Smooth muscle cell (in vitro differentiated cells): ENCODE results near the gene ANKRD42. TPM values are rescaled to one million over a fixed set of nuclear protein-coding genes. Genes with fewer than 3 reads are reported as not detected.

Source experiments
- DNase-seq: peaks from one replicate; lab custom pipeline; 2025; ENCODE audit not compliant: unreplicated experiment; lab: John Stamatoyannopoulos, UW
- H2AFZ ChIP-seq: fragments of 200-600 bp; sonication (generic); 2 replicates; pipeline ENCODE4 v1.6.0; 2016; ENCODE audit warnings: antibody characterized with exemption, low read depth, mild to moderate bottlenecking
- H3F3A ChIP-seq: fragments of 200-600 bp; sonication (generic); 2 replicates; pipeline ENCODE4 v1.6.0; 2017; ENCODE audit warnings: antibody characterized with exemption, low read depth
- H3K27ac ChIP-seq: fragments of 200-600 bp; sonication (generic); 2 replicates; pipeline ENCODE4 v1.5.1; 2016; ENCODE audit warnings: low read depth, mild to moderate bottlenecking
- H3K27me3 ChIP-seq: fragments of 200-600 bp; sonication (generic); 2 replicates; pipeline ENCODE4 v1.6.1; 2016; ENCODE audit warnings: low read depth, mild to moderate bottlenecking
- H3K36me3 ChIP-seq: fragments of 200-600 bp; sonication (generic); 2 replicates; pipeline ENCODE4 v1.5.1; 2016; ENCODE audit warnings: low read depth
- H3K4me1 ChIP-seq: fragments of 200-600 bp; sonication (generic); 2 replicates; pipeline ENCODE4 v1.5.1; 2016; ENCODE audit warnings: low read depth
- H3K4me2 ChIP-seq: fragments of 200-600 bp; sonication (generic); 2 replicates; pipeline ENCODE4 v1.6.0; 2016; ENCODE audit warnings: mild to moderate bottlenecking
- H3K4me3 ChIP-seq: fragments of 200-600 bp; sonication (generic); 2 replicates; pipeline ENCODE4 v1.5.1; 2016; ENCODE audit warnings: mild to moderate bottlenecking
- H3K79me2 ChIP-seq: fragments of 200-600 bp; sonication (generic); 2 replicates; pipeline ENCODE4 v1.6.0; 2016; ENCODE audit warnings: low read depth, mild to moderate bottlenecking
- H3K9ac ChIP-seq: fragments of 200-600 bp; sonication (generic); 2 replicates; pipeline ENCODE4 v1.6.0; 2016; ENCODE audit warnings: low read depth
- H3K9me3 ChIP-seq: fragments of 200-600 bp; sonication (generic); replicated peaks from 2 replicates; pipeline ENCODE4 v1.5.1; 2016; ENCODE audit warnings: low read depth
- H4K20me1 ChIP-seq: fragments of 200-600 bp; sonication (generic); 2 replicates; pipeline ENCODE4 v1.6.0; 2016; ENCODE audit warnings: low read depth
- WGBS: methylation state at CpG from one replicate; pipeline ENCODE4 v1.1.7; 2016; ENCODE audit warnings: low lambda C conversion rate; 5-methylcytosine and 5-hydroxymethylcytosine counted together
- polyA plus RNA-seq: library from polyadenylated mRNA; unstranded; fragments of >200 nt; fragmentation: Nextera tagmentation; extraction: Ambion mirVana; gene quantifications from 2 replicates; pipeline ENCODE4 v1.2.1, GENCODE V29; 2016
- total RNA-seq: library from RNA; depleted of rRNA; stranded (reverse); fragments of >200 nt; gene quantifications from 2 replicates; pipeline ENCODE4 v1.2.3, GENCODE V29; 2014
- TF ChIP-seq, protein P1 (sequence below): fragments of 200-600 bp; sonication (generic); IDR thresholded peaks from 2 replicates; pipeline ENCODE4 v1.5.1; 2017; ENCODE audit warnings: borderline replicate concordance, mild to moderate bottlenecking, antibody characterized with exemption; ENCODE audit not compliant: insufficient read depth, poor library complexity, severe bottlenecking

Gene ANKRD42
- total and polyA plus RNA-seq, 2 experiments from 2014 or later = 16.2 to 16.4 TPM

- H3K4me2 ChIP-seq = no peak overlapping the region
- H3K27me3 ChIP-seq = no peaks in the 10 kb centered on the region
- H3K9me3 ChIP-seq = no peaks in the 10 kb centered on the region
- no peak overlapping the region for H3K9ac ChIP-seq
- peaks cover 48% of the 10 kb centered on the region for H3F3A ChIP-seq
- no peaks in the 10 kb centered on the region for H4K20me1 ChIP-seq
- peaks cover 16% of the 10 kb centered on the region for H3K4me1 ChIP-seq
- TF ChIP-seq, protein P1, sequence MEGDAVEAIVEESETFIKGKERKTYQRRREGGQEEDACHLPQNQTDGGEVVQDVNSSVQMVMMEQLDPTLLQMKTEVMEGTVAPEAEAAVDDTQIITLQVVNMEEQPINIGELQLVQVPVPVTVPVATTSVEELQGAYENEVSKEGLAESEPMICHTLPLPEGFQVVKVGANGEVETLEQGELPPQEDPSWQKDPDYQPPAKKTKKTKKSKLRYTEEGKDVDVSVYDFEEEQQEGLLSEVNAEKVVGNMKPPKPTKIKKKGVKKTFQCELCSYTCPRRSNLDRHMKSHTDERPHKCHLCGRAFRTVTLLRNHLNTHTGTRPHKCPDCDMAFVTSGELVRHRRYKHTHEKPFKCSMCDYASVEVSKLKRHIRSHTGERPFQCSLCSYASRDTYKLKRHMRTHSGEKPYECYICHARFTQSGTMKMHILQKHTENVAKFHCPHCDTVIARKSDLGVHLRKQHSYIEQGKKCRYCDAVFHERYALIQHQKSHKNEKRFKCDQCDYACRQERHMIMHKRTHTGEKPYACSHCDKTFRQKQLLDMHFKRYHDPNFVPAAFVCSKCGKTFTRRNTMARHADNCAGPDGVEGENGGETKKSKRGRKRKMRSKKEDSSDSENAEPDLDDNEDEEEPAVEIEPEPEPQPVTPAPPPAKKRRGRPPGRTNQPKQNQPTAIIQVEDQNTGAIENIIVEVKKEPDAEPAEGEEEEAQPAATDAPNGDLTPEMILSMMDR = no peak
- H3K36me3 ChIP-seq = no peaks in the 10 kb centered on the region
- H3K79me2 ChIP-seq = peaks cover 33% of the 10 kb centered on the region
- no peak for DNase-seq
- 96% methylated on average over 5 of the region's 5 CpGs for WGBS
- H3K4me3 ChIP-seq = no peak overlapping the region
- H3K27ac ChIP-seq = peak overlapping the region; percentile 98
- no peak overlapping the region for H2AFZ ChIP-seq
Measured at GRCh38 chr11:83191491-83191890, 2.0 kb upstream of the ANKRD42 start.

GRCh38 chr11:83191986-83192385, 1.5 kb upstream of the ANKRD42 start:
- H3F3A ChIP-seq = peaks cover 43% of the 10 kb centered on the region
- H3K9ac ChIP-seq = peak overlapping the region; percentile 97
- H3K27me3 ChIP-seq = no peaks in the 10 kb centered on the region
- TF ChIP-seq, protein P1 = no peak
- WGBS = 95% methylated on average over 11 of the region's 11 CpGs
- peaks cover 38% of the 10 kb centered on the region for H3K79me2 ChIP-seq
- no peaks in the 10 kb centered on the region for H3K36me3 ChIP-seq
- H3K4me2 ChIP-seq = peak overlapping the region; percentile 92
- no peaks in the 10 kb centered on the region for H4K20me1 ChIP-seq
- H3K4me1 ChIP-seq = peaks cover 16% of the 10 kb centered on the region
- no peaks in the 10 kb centered on the region for H3K9me3 ChIP-seq
- H2AFZ ChIP-seq = no peak overlapping the region
- H3K27ac ChIP-seq = peak overlapping the region; percentile 98
- DNase-seq = no peak
- H3K4me3 ChIP-seq = peak overlapping the region; percentile 93

GRCh38 chr11:83192606-83193245, 786 bp upstream of the ANKRD42 start:
- no peaks in the 10 kb centered on the region for H3K9me3 ChIP-seq
- H3K79me2 ChIP-seq = peaks cover 45% of the 10 kb centered on the region
- peaks cover 16% of the 10 kb centered on the region for H3K4me1 ChIP-seq
- peaks cover 37% of the 10 kb centered on the region for H3F3A ChIP-seq
- TF ChIP-seq, protein P1 = no peak
- peak overlapping the region; percentile 97 for H3K9ac ChIP-seq
- peak overlapping the region; percentile 98 for H3K27ac ChIP-seq
- peak overlapping the region; percentile 92 for H3K4me2 ChIP-seq
- WGBS = 29% methylated on average over 8 of the region's 8 CpGs
- no peaks in the 10 kb centered on the region for H3K27me3 ChIP-seq
- DNase-seq = no peak
- H3K36me3 ChIP-seq = no peaks in the 10 kb centered on the region
- peak overlapping the region; percentile 76 for H2AFZ ChIP-seq
- H4K20me1 ChIP-seq = no peaks in the 10 kb centered on the region
- H3K4me3 ChIP-seq = peak overlapping the region; percentile 93
